Adrenal gland (tissue), 12 donors: ENCODE measurements around the gene MLLT3. TPM values are rescaled to one million over a fixed set of nuclear protein-coding genes. Genes with fewer than 3 reads are reported as not detected.

Source experiments
- DNase-seq, 7 donors: peaks; one replicate each; pipeline ENCODE4 v3.0.0-alpha.2; 2019 to 2020
- H3K27ac ChIP-seq, 5 donors: fragments of 200-600 bp; sonication (generic) in 4 of 5; 1 replicate in 3 of 5; 2 replicates in 2 of 5; pipeline versions ENCODE4 v1.5.1 to v1.8.0; 2016 to 2020; ENCODE audit warnings: mild to moderate bottlenecking in 1 of 5
- H3K27me3 ChIP-seq: fragments of 200-600 bp; 2 replicates; pipeline ENCODE4 v1.8.0; 2021
- H3K36me3 ChIP-seq, 2 donors: fragments of 200-600 bp; replicated peaks in 1 of 2; 1 replicate in 1 of 2; 2 replicates in 1 of 2; pipeline versions ENCODE4 v1.5.1 to v1.8.0; 2018 to 2022
- H3K4me1 ChIP-seq, 2 donors: fragments of 200-600 bp; replicated peaks in 1 of 2; 1 replicate in 1 of 2; 2 replicates in 1 of 2; pipeline versions ENCODE4 v1.5.1 to v1.8.0; 2018 to 2021
- H3K4me3 ChIP-seq, 4 donors: fragments of 200-600 bp; sonication (generic) in 3 of 4; one replicate each; pipeline ENCODE4 v1.5.1; 2016 to 2018
- H3K9me3 ChIP-seq, 3 donors: fragments of 200-600 bp; sonication (generic) in 1 of 3; replicated peaks in 1 of 3; 1 replicate in 2 of 3; 2 replicates in 1 of 3; pipeline versions ENCODE4 v1.5.1 to v1.8.0; 2016 to 2021
- POLR2A ChIP-seq, 2 donors: fragments of 450-650 bp; IDR thresholded peaks; one replicate each; pipeline ENCODE4 v1.6.1; 2017; ENCODE audit warnings: antibody characterized with exemption in 2 of 2, mild to moderate bottlenecking in 2 of 2, moderate library complexity in 1 of 2
- WGBS, 4 donors: extraction: QIAGEN DNeasy Blood & Tissue Kit in 2 of 4; methylation state at CpG; one replicate each; pipeline versions ENCODE4 v1.1.5 to v1.1.7; 2013 to 2017; 5-methylcytosine and 5-hydroxymethylcytosine counted together
- intact Hi-C, 2 donors: fragments of 100-400 bp; cut with DNase I; formaldehyde crosslinking; loops; one replicate each; pipeline versions ENCODE4 v1.14.1 to v1.15.0; 2022 to 2023
- polyA plus RNA-seq, 3 donors: library from polyadenylated mRNA; stranded (reverse); fragments of 200-250 nt in 2 of 3; fragments of 350-450 nt in 1 of 3; fragmentation: Illumina TruSeq in 1 of 3; extraction: RNeasy Lipid Tissue Mini Kit (QIAGEN cat#74804) in 1 of 3; gene quantifications; one replicate each; pipeline ENCODE4 v1.2.3, GENCODE V29; 2013 to 2014
- total RNA-seq, 9 donors: library from RNA; depleted of rRNA in 4 of 9; stranded (reverse); fragments of >200 nt in 4 of 9; fragments of 120-200 nt in 1 of 9; fragmentation: NEBNext Ultra II Directional in 1 of 9; extraction: Animal tissue kit (Norgen Biotek cat#: 25700) in 1 of 9; gene quantifications; one replicate each; pipeline versions ENCODE4 v1.1.0 to v1.2.4, GENCODE V29; 2013 to 2023
- TF ChIP-seq, protein P1 (sequence below), 6 experiments: fragments of 450-650 bp in 4 of 6; fragments of 200-600 bp in 2 of 6; sonication (generic) in 1 of 6; IDR thresholded peaks; 1 replicate in 5 of 6; 2 replicates in 1 of 6; pipeline versions ENCODE4 v1.5.1 to v1.8.0; 2016 to 2021; ENCODE audit warnings: antibody characterized with exemption in 6 of 6, mild to moderate bottlenecking in 2 of 6, moderate library complexity in 1 of 6
- donor health status: healthy with polysubstance abuse.
- donor health status: Bipolar disorder and iron deficiency.
- donor health status: DM: yes; HTN: yes; CAD: no.
- donor health status: DM: no; HTN: no; CAD: no.
- donor health status: DM: no; HTN: no; CAD: no.
- donor health status: DM: yes; HTN: yes; CAD: no.

Gene MLLT3
- total and polyA plus RNA-seq, 12 donors, result 11.0 to 37.7 (median 17.9) TPM

DNA sequence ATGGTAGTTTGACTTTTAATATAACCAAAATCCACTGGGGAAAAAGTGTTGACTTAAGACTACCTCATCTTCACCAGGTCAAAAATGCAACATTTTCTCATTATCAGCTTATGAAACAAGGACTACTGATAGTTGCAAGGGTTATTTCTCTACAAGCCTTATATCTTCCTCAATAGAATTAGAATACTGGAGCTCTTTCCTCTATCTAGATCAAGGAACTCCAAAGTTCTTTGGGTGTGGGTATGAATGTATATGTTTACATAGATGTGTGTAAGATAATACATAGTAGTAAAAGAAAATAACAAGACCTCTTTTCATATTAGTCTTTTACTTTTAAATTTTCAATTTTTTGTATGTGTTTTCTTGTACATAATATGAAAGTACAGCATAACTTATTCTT is 244.5 kb downstream of the MLLT3 start:
- Histone ChIP-seq H3K4me1 (peaks cover 0 to 5% of the 10 kb centered on the region in 2 donors), H3K4me3 (no peak overlapping the region)
- TF ChIP-seq, protein P1, sequence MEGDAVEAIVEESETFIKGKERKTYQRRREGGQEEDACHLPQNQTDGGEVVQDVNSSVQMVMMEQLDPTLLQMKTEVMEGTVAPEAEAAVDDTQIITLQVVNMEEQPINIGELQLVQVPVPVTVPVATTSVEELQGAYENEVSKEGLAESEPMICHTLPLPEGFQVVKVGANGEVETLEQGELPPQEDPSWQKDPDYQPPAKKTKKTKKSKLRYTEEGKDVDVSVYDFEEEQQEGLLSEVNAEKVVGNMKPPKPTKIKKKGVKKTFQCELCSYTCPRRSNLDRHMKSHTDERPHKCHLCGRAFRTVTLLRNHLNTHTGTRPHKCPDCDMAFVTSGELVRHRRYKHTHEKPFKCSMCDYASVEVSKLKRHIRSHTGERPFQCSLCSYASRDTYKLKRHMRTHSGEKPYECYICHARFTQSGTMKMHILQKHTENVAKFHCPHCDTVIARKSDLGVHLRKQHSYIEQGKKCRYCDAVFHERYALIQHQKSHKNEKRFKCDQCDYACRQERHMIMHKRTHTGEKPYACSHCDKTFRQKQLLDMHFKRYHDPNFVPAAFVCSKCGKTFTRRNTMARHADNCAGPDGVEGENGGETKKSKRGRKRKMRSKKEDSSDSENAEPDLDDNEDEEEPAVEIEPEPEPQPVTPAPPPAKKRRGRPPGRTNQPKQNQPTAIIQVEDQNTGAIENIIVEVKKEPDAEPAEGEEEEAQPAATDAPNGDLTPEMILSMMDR (IDR thresholded peaks at IDR 0.05), result no peak
- no peak for TF ChIP-seq POLR2A (IDR thresholded peaks at IDR 0.05)

DNA sequence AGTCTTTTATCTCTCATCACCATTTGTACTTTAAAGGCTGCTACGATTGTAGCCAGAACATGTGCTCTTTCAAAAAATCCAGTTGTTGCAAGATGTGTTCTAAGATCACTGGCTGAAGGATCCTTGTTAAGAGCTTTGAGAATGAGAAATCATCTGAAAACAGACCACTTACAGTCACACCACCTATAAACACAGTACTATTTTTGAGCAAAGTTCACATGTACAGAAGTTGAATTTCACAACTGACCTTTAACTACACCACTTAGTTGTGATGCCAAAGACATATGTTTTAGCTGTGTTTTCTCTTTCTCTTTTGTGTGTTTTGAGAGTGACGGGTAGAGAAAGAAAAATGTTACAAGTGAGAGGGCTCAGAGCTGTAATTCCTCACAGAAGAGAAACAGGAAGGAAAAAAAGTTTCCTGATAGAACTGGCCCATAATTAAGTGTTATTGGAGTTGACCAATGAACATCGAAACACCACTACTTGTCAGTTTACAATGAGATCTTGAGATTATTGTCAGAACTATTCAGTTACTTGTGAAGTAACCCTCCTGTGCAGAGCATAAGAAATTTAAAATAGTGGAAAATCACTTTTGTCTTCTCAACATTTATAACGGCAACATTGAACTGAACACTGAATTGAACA is 245.4 kb downstream of the MLLT3 start:
- Histone ChIP-seq H3K36me3 (no peaks in the 10 kb centered on the region), H3K27ac (no peak overlapping the region), H3K4me1 (peaks cover 0 to 5% of the 10 kb centered on the region in 2 donors), H3K9me3 (peaks cover 0 to 6% (median 0%) of the 10 kb centered on the region in 3 donors), H3K27me3 (no peaks in the 10 kb centered on the region), H3K4me3 (no peak overlapping the region)
- no peak for DNase-seq
- intact Hi-C loops, result no loop called here
- 60 to 72% (median 70%) methylated on average over 4 of the region's 4 CpGs for WGBS, 4 donors
- TF ChIP-seq POLR2A (IDR thresholded peaks at IDR 0.05), result no peak
- TF ChIP-seq, protein P1 (IDR thresholded peaks at IDR 0.05), result no peak

More for the DNA sequence above, 244.5 kb downstream of the MLLT3 start:
- no peak for DNase-seq
- no peaks in the 10 kb centered on the region for H3K36me3 ChIP-seq
- no peak overlapping the region for H3K27ac ChIP-seq
- peaks cover 0 to 6% (median 0%) of the 10 kb centered on the region in 3 donors for H3K9me3 ChIP-seq
- H3K27me3 ChIP-seq, result no peaks in the 10 kb centered on the region
- intact Hi-C loops, result no loop called here

DNA sequence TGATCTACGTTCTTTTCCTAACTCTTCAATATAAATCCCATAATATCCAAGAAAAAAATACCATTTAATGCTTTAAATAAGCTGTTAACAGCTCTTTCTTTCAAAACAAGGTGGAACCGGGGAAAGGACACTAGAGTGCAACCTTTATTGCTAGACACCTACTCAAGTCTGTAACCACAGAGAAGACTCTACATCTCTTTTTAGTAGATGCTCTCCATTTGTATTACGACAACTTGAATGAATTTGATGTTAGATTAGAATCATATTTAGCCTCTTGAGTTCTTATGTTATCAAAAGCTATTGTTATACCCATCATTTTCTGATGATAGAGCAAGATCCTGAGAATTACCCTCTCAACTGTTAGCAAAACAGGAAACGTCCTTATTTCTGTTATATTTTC is 246.3 kb downstream of the MLLT3 start:
- H3K4me3 ChIP-seq, result no peak overlapping the region
- H3K27ac ChIP-seq, result no peak overlapping the region
- peaks cover 0 to 5% of the 10 kb centered on the region in 2 donors for H3K4me1 ChIP-seq
- no peak for DNase-seq
- WGBS, 4 donors, result 78 to 85% (median 82%) methylated on average over 4 of the region's 4 CpGs
- no peaks in the 10 kb centered on the region for H3K36me3 ChIP-seq
- H3K9me3 ChIP-seq, result peaks cover 0 to 4% (median 0%) of the 10 kb centered on the region in 3 donors
- intact Hi-C loops, result no loop called here
- TF ChIP-seq POLR2A (IDR thresholded peaks at IDR 0.05), result no peak
- no peaks in the 10 kb centered on the region for H3K27me3 ChIP-seq

DNA sequence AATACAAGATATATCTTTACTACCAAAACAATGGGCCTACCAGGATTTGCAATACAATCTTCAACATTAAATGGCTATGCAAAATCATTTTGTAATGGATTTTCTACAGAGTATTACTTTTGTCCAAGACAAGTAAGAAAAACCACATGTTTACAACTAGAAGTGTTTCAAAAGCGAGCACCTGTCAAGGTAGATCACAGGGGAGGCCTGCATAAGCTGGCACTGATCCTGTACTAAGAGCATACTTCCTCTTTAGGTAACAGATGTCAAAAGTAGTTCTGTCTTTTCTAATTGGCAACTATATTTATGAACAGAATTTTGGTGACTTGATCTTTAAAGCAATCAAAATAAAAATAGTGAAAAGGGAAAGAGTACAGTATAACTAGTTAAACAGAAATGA is 249.0 kb downstream of the MLLT3 start:
- peaks cover 0 to 5% of the 10 kb centered on the region in 2 donors for H3K4me1 ChIP-seq
- no peak for TF ChIP-seq POLR2A (IDR thresholded peaks at IDR 0.05)
- TF ChIP-seq, protein P1 (IDR thresholded peaks at IDR 0.05), result no peak
- no peak overlapping the region for H3K4me3 ChIP-seq
- no peaks in the 10 kb centered on the region for H3K36me3 ChIP-seq
- DNase-seq, result no peak
- no peaks in the 10 kb centered on the region for H3K9me3 ChIP-seq
- H3K27me3 ChIP-seq, result no peaks in the 10 kb centered on the region
- WGBS, 4 donors, result 87 to 100% (median 93%) methylated on average over 1 of the region's 1 CpG
- H3K27ac ChIP-seq, result no peak overlapping the region
- intact Hi-C loops, result no loop called here

DNA sequence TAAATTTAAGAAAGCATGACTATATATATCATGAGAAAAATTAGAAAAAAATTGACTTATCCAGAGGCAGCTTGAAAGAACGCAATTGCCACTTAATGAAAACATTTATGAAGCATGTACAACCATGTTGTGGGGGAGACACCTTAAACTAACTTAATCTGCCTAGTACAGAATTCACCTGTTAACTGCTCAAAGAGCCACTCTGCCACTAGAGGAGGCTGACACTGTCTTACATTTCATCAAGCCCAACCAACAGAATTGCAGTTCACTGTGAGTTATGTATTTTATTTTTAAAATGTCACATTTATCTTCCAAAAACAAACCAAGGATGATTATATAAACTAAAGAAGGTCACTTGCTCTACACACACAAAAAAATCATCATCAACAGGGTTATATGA is 252.9 kb downstream of the MLLT3 start:
- H3K27me3 ChIP-seq, result no peaks in the 10 kb centered on the region
- peak in 1 of 7 donors; percentile 14 for DNase-seq
- TF ChIP-seq, protein P1 (IDR thresholded peaks at IDR 0.05), result peak in 4 of 6 experiments; percentile 13 to 46 (median 37)
- TF ChIP-seq POLR2A (IDR thresholded peaks at IDR 0.05), result no peak
- no peak overlapping the region for H3K4me3 ChIP-seq
- intact Hi-C loops, result no loop called here
- no peak overlapping the region for H3K27ac ChIP-seq
- H3K36me3 ChIP-seq, result no peaks in the 10 kb centered on the region
- WGBS, 4 donors, result 80 to 89% (median 81%) methylated on average over 1 of the region's 1 CpG
- peaks cover 1 to 3% of the 10 kb centered on the region in 2 donors for H3K4me1 ChIP-seq
- no peaks in the 10 kb centered on the region for H3K9me3 ChIP-seq
